K562 (cell line): ENCODE results near the gene MBNL2. TPM values are rescaled to one million over a fixed set of nuclear protein-coding genes. Genes with fewer than 3 reads are reported as not detected.

Experiments used
- ARID4B ChIP-seq: sonication (generic); formaldehyde crosslinking; IDR thresholded peaks from 2 replicates; pipeline ENCODE4 v1.8.0; 2022; ENCODE audit warnings: mild to moderate bottlenecking, missing genetic modification reagents
- ATF2 ChIP-seq: sonication (generic); formaldehyde crosslinking; IDR thresholded peaks from 2 replicates; pipeline ENCODE4 v1.8.1; 2022; ENCODE audit warnings: missing genetic modification reagents
- CBX1 ChIP-seq: sonication (generic); IDR thresholded peaks from 2 replicates; pipeline ENCODE4 v1.6.1; 2016; ENCODE audit warnings: antibody characterized with exemption, low read depth, mild to moderate bottlenecking
- CHD1 ChIP-seq: fragments of 200-600 bp; sonication (generic); IDR thresholded peaks from one replicate; pipeline ENCODE4 v1.6.1; 2012; ENCODE audit warnings: mild to moderate bottlenecking, moderate library complexity, low read length, inconsistent platforms
- DPF2 ChIP-seq: fragments of 450-650 bp; IDR thresholded peaks from 2 replicates; pipeline ENCODE4 v1.6.1; 2016
- ELK1 ChIP-seq: sonication (generic); formaldehyde crosslinking; IDR thresholded peaks from 2 replicates; pipeline ENCODE4 v1.8.1; 2022; ENCODE audit warnings: missing genetic modification reagents
- GABPB1 ChIP-seq: sonication (generic); formaldehyde crosslinking; IDR thresholded peaks from 2 replicates; pipeline ENCODE4 v1.8.0; 2022; ENCODE audit warnings: mild to moderate bottlenecking, missing genetic modification reagents
- MCM2 ChIP-seq: fragments of 450-650 bp; IDR thresholded peaks from 2 replicates; pipeline ENCODE4 v1.6.1; 2017; ENCODE audit warnings: low read depth, mild to moderate bottlenecking
- RCOR1 ChIP-seq, 2 experiments: IDR thresholded peaks; 2 replicates each; pipeline ENCODE4 v1.6.1; 2012; ENCODE audit warnings: low read depth in 2 of 2, low read length in 2 of 2, borderline replicate concordance in 1 of 2, improper control_type of control experiment in 1 of 2
- RFX7 ChIP-seq: fragments of 250-450 bp; sonication (Bioruptor Pico); IDR thresholded peaks from 2 replicates; pipeline ENCODE4 v1.5.1; 2021; ENCODE audit warnings: mild to moderate bottlenecking
- SLC30A9 ChIP-seq: fragments of 250-450 bp; sonication (Bioruptor Pico); IDR thresholded peaks from 2 replicates; pipeline ENCODE4 v1.8.0; 2022; ENCODE audit warnings: mild to moderate bottlenecking, moderate library complexity
- SMARCB1 ChIP-seq: IDR thresholded peaks from 2 replicates; pipeline ENCODE4 v1.6.1; 2011; ENCODE audit warnings: improper control_type of control experiment, low read depth; ENCODE audit not compliant: insufficient read length
- SUPT5H ChIP-seq: fragments of 450-650 bp; IDR thresholded peaks from 2 replicates; pipeline ENCODE4 v1.6.1; 2016
- TCF7 ChIP-seq: sonication (generic); IDR thresholded peaks from 2 replicates; pipeline ENCODE4 v1.6.1; 2016; ENCODE audit warnings: antibody characterized with exemption, borderline replicate concordance
- ZNF232 ChIP-seq: sonication (generic); formaldehyde crosslinking; IDR thresholded peaks from 2 replicates; pipeline ENCODE4 v1.8.0; 2022; ENCODE audit warnings: mild to moderate bottlenecking, missing genetic modification reagents
- ZNF347 ChIP-seq: fragments of 450-650 bp; formaldehyde crosslinking; IDR thresholded peaks from 2 replicates; pipeline ENCODE4 v1.4.0; 2020; ENCODE audit warnings: low read depth, mild to moderate bottlenecking, moderate library complexity
- ZNF507 ChIP-seq: conservative IDR thresholded peaks from 2 replicates; pipeline ENCODE4 v1.6.1; 2017; ENCODE audit warnings: missing genetic modification characterization, missing compliant biosample characterization
- ZNF655 ChIP-seq: fragments of 250-450 bp; sonication (Bioruptor Pico); IDR thresholded peaks from 2 replicates; pipeline ENCODE4 v1.5.0; 2021
- ZNF695 ChIP-seq: fragments of 450-650 bp; formaldehyde crosslinking; IDR thresholded peaks from 2 replicates; pipeline ENCODE4 v1.4.0; 2020; ENCODE audit warnings: mild to moderate bottlenecking, moderate library complexity
- ZNF740 ChIP-seq, 3 experiments: fragments of 200-800 bp in 1 of 3; sonication (Bioruptor generic) in 1 of 3; sonication (generic) in 1 of 3; formaldehyde crosslinking in 1 of 3; IDR thresholded peaks; 2 replicates each; pipeline versions ENCODE4 v1.6.1 to v1.8.0; 2016 to 2022; ENCODE audit warnings: mild to moderate bottlenecking in 2 of 3, missing compliant biosample characterization in 2 of 3, missing genetic modification characterization in 2 of 3, missing genetic modification reagents in 1 of 3
- polyA plus RNA-seq, 8 experiments: library from polyadenylated mRNA; depleted of rRNA in 4 of 8; stranded (reverse) in 5 of 8; unstranded in 3 of 8; fragments of >200 nt; fragmentation: Nextera tagmentation in 2 of 8; fragmentation: Illumina TruSeq in 1 of 8; extraction: Ambion mirVana in 2 of 8; extraction: Trizol in 1 of 8; gene quantifications; 2 replicates each; pipeline versions ENCODE4 v1.2.1 to v1.2.3, GENCODE V29; 2011 to 2014; ENCODE audit warnings: inconsistent platforms in 1 of 8, missing spikeins in 1 of 8
- total RNA-seq, 7 experiments: library from RNA; depleted of rRNA in 6 of 7; stranded (reverse); fragments of >200 nt in 6 of 7; fragmentation: Illumina TruSeq in 2 of 7; extraction: Trizol in 2 of 7; gene quantifications; 2 replicates each; pipeline versions ENCODE4 v1.2.1 to v1.2.3, GENCODE V29; 2011 to 2021; ENCODE audit warnings: low replicate concordance in 1 of 7

MBNL2 gene
- total and polyA plus RNA-seq, 9 of the 15 experiments (the other 6 are each of a cell fraction or from before 2014, with no cell fraction given): 7.0 to 24.8 (median 13.8) TPM

- TF ChIP-seq ZNF347 (no peak), MCM2 (no peak), GABPB1 (CRISPR knock-in tag) (no peak), ZNF655 (no peak), RFX7 (CRISPR knock-in tag) (no peak), SLC30A9 (CRISPR knock-in tag) (no peak), ARID4B (CRISPR knock-in tag) (no peak), ELK1 (no peak), TCF7 (no peak), ZNF232 (CRISPR knock-in tag) (no peak), ZNF695 (no peak), RCOR1 (IDR thresholded peaks at IDR 0.05; ENCODE audit: borderline replicate concordance in 1 of 2, low read depth in 2 of 2, low read length in 2 of 2) (peak in 1 of 2 experiments; percentile 68; a peak in 1 of 4 replicates), DPF2 (peak; percentile 89), ATF2 (no peak), CHD1 (no peak), SUPT5H (no peak), ZNF740 (CRISPR knock-in tag; IDR thresholded peaks at IDR 0.05) (no peak), ZNF740 (tag; IDR thresholded peaks at IDR 0.05) (no peak), SMARCB1 (no peak), ZNF507 (no peak), CBX1 (no peak)
Measured at GRCh38 chr13:97256343-97256783, 34.2 kb downstream of the MBNL2 start (continued).
